ENCODE measurements around the gene NLRP10. TPM values are rescaled to one million over a fixed set of nuclear protein-coding genes. Genes with fewer than 3 reads are reported as not detected.

The NLRP10 gene
- total RNA-seq, 1 experiment from 2014 or later: not detected

DNA sequence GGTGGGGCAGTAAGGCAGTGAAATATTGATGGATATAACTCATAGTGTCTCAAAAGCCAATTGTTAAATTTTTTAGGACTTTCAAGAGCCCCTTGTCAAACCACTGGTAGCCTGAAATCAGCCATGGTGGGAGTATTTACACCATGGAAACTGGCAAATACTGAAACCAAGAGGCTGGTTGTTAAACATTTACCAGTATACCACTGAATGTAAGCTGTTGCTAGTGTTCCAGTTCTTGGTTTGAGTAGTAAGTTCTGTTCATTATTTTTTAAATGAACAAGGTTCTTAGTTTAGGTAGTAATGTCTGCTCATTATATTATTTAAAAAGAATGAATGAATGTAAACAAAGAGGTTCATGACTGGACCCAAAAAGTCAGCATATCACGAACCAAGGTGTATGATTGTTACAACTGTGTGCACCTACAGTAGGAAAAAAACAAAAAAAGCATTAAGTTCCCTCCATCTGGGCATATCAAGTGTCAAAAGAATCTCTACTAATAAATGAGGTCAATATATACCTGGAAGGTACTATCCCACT is 17.4 kb upstream of the NLRP10 start:
- in situ Hi-C loops (cut with HindIII; ENCODE audit: low pct_unique_long_range_greater_than_20kb, low sequenced_read_pairs): no loop called here
- DNase-seq (ENCODE audit: low read depth): no peak

DNA sequence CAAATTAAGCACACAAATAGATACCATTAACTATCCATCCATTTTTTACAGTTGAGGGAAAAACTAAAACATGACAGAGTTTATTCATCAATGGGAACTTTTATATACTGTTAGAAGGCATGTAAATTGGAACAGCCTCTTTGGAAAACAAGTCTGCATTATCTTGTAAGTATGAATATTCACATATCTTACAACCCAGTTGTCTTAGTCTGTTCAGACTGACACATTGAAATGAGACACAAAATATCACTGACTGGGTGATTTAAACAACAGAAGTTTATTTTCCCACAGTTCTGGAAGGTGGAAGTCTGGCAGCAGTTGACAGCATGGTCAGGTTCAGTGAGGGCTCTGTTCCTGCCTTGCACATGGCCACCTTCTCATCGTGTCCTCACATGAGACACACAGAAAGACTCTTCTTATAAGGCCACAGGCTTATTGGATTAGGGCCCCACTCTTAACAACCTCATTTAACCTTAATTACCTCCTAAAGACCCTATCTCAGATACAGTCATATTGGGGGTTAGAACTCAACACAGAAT is 16.4 kb upstream of the NLRP10 start:
- in situ Hi-C loops (cut with HindIII; ENCODE audit: low pct_unique_long_range_greater_than_20kb, low sequenced_read_pairs): no loop called here
- no peak for DNase-seq (ENCODE audit: low read depth)

GRCh38 chr11:7977232-7977917 is 12.1 kb upstream of the NLRP10 start:
- in situ Hi-C loops (cut with HindIII; ENCODE audit: low pct_unique_long_range_greater_than_20kb, low sequenced_read_pairs): no loop called here
- no peak for DNase-seq (ENCODE audit: low read depth)

GRCh38 chr11:7974668-7975067 is 9.4 kb upstream of the NLRP10 start:
- in situ Hi-C loops (cut with HindIII; ENCODE audit: low pct_unique_long_range_greater_than_20kb, low sequenced_read_pairs): no loop called here
- no peak for DNase-seq (ENCODE audit: low read depth)

DNA sequence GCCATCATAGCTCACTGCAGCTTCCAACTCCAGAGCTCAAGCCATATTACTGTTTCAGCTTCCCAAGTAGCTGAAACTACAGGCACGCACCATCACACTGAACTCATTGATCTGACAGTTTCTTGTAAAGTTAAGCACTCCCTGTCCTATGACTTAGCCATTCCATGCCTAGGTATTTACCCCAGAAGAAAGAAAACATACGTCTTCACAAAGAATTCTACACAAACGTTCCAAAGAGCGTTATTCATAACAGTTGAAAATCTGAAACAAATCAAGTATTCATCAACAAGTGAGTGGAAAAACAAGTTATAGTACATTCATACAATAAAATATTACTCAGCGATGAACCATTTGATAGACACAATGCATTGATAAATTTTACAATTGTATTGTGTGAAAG is 7.8 kb upstream of the NLRP10 start:
- in situ Hi-C loops (cut with HindIII; ENCODE audit: low pct_unique_long_range_greater_than_20kb, low sequenced_read_pairs): no loop called here
- no peak for DNase-seq (ENCODE audit: low read depth)

GRCh38 chr11:7971846-7972245 is 6.6 kb upstream of the NLRP10 start:
- in situ Hi-C loops (cut with HindIII; ENCODE audit: low pct_unique_long_range_greater_than_20kb, low sequenced_read_pairs): no loop called here

DNA sequence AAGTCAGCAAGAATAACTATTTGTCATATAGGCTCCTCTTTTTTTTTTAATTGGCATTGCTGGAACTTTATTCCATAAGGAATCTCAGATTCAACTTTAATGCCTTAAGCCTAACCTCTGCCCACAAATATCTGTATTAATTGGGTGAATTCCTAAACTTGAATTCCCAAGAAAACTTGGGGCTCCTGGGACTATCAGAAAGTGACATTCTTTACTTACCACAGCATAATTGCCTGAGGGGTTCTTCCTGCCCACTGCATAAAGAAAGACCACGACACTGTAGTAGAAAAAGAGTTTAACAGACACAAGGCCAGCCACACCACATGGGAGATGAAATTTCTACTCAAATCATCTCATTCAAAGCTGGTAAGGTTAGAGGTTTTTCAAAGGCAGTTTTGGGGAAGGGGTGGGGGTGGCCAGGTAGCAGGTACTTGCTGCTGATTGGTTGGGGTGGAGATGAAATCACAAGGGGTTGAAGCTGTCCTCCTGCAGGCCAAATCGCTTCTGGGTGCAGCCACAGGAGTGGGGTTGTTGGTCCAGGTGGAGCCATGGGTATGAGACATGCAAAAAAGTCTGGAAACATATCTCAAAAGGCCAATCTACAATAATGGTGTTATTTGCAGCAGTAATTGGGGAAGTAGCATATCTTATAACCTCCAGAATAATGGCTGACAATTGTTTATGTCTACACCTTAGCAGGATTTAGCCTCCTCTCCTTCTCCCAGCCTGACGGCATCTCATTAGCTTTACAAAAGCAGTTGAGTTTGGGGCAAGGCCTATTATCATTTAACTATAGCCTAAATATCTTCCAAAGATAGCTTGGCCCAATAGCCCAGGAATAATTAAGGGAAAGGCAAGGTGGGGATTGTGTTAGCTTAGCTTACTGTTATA is 4.8 kb upstream of the NLRP10 start:
- no peak for DNase-seq (ENCODE audit: low read depth)
- in situ Hi-C loops (cut with HindIII; ENCODE audit: low pct_unique_long_range_greater_than_20kb, low sequenced_read_pairs): no loop called here

More at GRCh38 chr11:7971846-7972245, 6.6 kb upstream of the NLRP10 start:
- DNase-seq (ENCODE audit: low read depth): no peak

- no peak for DNase-seq (ENCODE audit: low read depth)
- in situ Hi-C loops (cut with HindIII; ENCODE audit: low pct_unique_long_range_greater_than_20kb, low sequenced_read_pairs): no loop called here
Measured at GRCh38 chr11:7968686-7969085, 3.4 kb upstream of the NLRP10 start.

DNA sequence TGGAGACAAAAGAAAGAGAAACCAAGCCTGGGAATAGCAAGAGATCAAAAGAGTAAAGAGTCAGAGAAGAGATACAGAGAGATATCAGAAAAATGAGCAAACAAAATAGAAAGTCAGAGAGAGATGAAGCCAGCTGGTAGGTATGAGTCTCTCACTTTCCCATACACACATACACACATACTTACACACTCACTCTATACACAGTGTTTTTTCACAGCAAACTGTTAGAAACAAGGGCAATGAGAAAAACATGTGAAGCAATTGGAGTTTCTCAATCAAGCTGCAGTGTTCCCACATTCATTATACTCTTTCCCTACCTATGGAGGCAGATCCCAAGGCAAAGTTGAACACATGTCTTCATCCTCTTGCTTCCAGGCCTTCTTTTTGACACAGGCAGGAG is 2.6 kb upstream of the NLRP10 start:
- in situ Hi-C loops (cut with HindIII; ENCODE audit: low pct_unique_long_range_greater_than_20kb, low sequenced_read_pairs): no loop called here
- no peak for DNase-seq (ENCODE audit: low read depth)

DNA sequence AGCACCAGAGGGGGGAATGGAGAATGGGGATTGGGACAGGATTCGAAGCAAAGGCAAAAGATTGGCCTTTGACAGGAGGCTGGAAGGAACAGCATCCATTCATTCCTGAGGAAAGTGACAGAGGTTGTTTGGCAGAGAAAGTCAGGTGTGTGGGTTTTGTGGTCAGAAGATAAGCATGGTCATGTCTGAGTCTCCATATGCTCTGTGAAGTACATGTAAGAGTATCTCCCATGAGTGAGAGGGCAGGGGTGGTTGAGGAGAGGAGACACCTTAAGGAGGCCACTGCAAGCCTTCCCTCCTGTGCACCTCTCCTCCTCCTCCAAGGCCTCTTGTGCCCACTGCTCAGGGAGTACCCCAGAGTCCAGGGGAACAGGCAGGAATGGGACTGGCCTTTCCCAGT is 1.9 kb upstream of the NLRP10 start:
- in situ Hi-C loops (cut with HindIII; ENCODE audit: low pct_unique_long_range_greater_than_20kb, low sequenced_read_pairs): no loop called here
- no peak for DNase-seq (ENCODE audit: low read depth)

DNA sequence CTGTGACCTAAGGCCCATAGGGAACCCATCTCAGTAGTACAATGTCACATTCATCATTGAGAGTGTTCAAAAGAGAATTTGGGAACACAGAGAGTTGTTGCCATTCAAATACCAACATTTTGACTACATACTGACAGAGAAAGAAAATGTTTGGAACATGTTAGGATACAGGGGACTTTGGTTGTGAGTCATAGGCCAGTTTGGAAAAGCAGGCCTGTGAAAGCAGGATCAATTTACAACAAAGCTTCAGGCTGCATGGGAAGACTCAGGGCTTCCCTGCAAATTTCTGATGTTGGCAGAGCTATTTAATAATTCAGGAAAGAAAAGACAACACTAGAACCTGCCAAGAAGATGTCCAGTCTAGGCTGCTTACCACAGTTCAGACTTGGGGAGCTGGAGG is 374 bp downstream of the NLRP10 start:
- in situ Hi-C loops (cut with HindIII; ENCODE audit: low pct_unique_long_range_greater_than_20kb, low sequenced_read_pairs): no loop called here
- DNase-seq (ENCODE audit: low read depth): no peak

GRCh38 chr11:7964261-7964660 is 986 bp downstream of the NLRP10 start:
- no peak for DNase-seq (ENCODE audit: low read depth)
- in situ Hi-C loops (cut with HindIII; ENCODE audit: low pct_unique_long_range_greater_than_20kb, low sequenced_read_pairs): no loop called here

DNA sequence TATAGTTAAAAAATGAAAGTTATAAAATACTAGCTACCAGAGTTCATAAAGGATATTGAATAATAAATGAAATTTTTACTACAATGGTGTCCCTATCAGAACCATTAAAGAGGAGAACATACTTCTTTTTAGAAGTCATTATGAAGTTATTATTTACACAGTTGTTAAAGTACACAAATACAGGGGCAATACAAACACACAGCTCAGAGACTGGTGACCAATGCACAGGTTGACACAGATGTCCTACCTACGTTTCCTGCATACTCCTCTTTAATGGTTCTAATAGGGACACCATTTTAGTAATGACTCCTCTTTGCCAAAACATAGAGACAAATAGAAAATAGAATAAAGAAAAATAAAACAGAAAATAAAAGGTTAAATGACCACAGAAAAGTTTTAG is 10.1 kb downstream of the NLRP10 start:
- no peak for DNase-seq (ENCODE audit: low read depth)
- in situ Hi-C loops (cut with HindIII; ENCODE audit: low pct_unique_long_range_greater_than_20kb, low sequenced_read_pairs): no loop called here

- no peak for DNase-seq (ENCODE audit: low read depth)
- in situ Hi-C loops (cut with HindIII; ENCODE audit: low pct_unique_long_range_greater_than_20kb, low sequenced_read_pairs): no loop called here
Measured at GRCh38 chr11:7949934-7950333, 15.3 kb downstream of the NLRP10 start.

DNA sequence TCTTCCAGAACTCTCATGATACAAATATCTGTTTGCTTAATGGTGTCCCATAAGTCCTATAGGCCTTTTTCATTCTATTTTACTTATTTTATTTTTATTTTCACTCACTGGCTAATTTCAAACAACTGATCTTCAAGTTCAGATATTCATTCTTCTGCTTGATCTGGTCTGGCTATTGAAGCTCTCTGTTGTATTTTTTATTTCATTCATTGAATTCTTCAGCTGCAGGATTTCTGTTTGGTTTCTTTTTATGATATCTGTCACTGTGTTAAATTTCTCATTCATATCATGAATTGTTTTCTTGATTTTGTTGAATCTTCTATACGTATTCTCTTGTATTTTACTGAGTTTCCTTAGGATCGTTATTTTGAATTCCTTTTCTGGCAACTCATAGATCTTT is 21.1 kb downstream of the NLRP10 start:
- in situ Hi-C loops (cut with HindIII; ENCODE audit: low pct_unique_long_range_greater_than_20kb, low sequenced_read_pairs): no loop called here
- no peak for DNase-seq (ENCODE audit: low read depth)

DNA sequence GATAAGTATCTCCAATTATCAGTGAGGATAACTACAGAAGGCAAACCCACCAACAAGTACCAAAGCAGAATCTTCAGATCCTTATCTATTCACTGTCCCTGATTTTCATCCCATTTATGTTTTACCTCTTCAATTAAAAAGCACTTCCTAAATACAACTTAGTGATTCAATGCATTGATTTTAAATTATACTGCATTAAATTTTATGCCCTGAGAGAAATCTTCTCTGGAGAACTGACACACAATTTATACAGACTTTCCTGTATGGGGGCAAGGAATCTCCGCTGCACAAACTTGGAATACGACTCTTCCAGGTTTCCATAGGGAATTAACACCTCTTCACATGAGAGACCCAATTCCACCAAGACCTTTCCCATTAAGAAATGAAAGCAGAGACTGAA is 23.6 kb downstream of the NLRP10 start, which contains the start of gene OR10A3:
Gene OR10A3, minus strand, starts transcription at position 101 of the 400 bp plus-strand sequence. CDS start 2,188 bp downstream, outside the sequence.
- DNase-seq (ENCODE audit: low read depth): no peak
- in situ Hi-C loops (cut with HindIII; ENCODE audit: low pct_unique_long_range_greater_than_20kb, low sequenced_read_pairs): no loop called here

DNA sequence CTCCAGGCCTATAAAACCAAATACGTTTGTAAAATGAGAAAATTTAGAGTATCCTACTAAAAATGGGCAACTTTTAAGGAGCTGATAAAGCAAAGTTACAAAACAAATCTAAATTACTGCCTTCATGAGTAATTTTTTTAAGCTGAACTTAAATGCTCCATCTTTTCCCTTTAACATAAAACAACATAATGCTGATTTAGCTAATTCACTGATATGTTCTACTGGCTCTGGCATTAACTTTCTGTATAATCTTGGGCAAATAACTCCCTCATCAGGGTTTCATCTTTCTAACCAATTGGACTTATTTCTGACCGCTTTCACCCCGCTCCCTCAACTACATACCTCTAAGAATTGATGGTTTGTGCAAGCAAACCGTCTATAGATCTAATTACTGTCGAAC is 24.1 kb downstream of the NLRP10 start:
- DNase-seq (ENCODE audit: low read depth): no peak
- in situ Hi-C loops (cut with HindIII; ENCODE audit: low pct_unique_long_range_greater_than_20kb, low sequenced_read_pairs): no loop called here

DNA sequence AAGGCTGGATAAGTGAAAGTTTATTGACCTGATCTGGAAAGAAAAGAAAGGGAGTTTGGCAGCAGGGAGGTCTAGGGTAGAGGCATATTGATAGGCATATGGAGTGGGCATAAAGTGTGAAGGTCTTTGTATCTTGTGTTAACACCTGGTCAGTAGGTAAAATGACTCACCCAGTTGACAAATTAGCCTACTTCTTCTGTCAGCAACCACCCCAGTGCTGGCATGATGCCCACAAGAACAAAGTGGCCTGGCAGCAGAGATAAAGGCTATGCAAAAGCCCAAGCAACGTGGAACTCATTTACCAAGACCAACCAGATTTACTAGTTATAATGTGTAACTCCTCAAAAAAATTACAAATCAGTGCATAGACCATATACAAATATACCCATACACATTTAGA is 28.6 kb downstream of the NLRP10 start:
- in situ Hi-C loops (cut with HindIII; ENCODE audit: low pct_unique_long_range_greater_than_20kb, low sequenced_read_pairs): no loop called here
- no peak for DNase-seq (ENCODE audit: low read depth)

DNA sequence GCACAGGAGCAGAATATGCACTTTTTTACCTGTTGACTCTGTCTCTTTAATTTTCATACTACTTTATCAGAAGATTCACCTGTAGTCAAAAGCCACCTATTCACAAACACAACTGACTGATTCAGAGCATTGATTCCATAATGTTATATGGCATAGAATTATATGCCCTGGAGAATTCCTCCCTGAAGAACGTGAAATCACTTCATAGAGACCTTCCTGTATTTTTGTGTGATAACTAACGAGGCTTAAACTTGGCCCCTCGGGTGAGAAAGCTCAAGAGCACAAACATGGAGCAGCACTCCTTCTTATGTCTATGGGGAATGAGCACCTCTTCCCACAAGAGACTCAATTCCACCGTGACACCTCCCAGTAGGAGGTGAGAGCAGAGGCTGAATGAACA is 34.1 kb downstream of the NLRP10 start, which contains the start of gene OR10A6:
Gene OR10A6, minus strand, starts transcription at position 101 of the 400 bp plus-strand sequence. CDS start 2,606 bp downstream, outside the sequence.
- no peak for DNase-seq (ENCODE audit: low read depth)
- in situ Hi-C loops (cut with HindIII; ENCODE audit: low pct_unique_long_range_greater_than_20kb, low sequenced_read_pairs): no loop called here

Measured in Caki2 (cell line).